Mesodermal cell (in vitro differentiated cells): Measurements from ENCODE around the gene KIF26B.

ENCODE experiments used
- H3K27ac ChIP-seq: 2 replicates; pipeline ENCODE4 v1.7.0; 2013; ENCODE audit warnings: mild to moderate bottlenecking, low read depth, low read length, moderate library complexity; ENCODE audit not compliant: severe bottlenecking
- H3K36me3 ChIP-seq: 2 replicates; pipeline ENCODE4 v1.7.1; 2013; ENCODE audit warnings: mild to moderate bottlenecking, low read length, moderate library complexity; ENCODE audit not compliant: control insufficient read depth, insufficient read depth
- H3K4me1 ChIP-seq: one replicate; pipeline ENCODE4 v1.7.1; 2013; ENCODE audit warnings: mild to moderate bottlenecking, low read length; ENCODE audit not compliant: insufficient read depth, control insufficient read depth, poor library complexity, severe bottlenecking
- H3K4me3 ChIP-seq: 2 replicates; pipeline ENCODE4 v1.7.0; 2013; ENCODE audit warnings: low read length, control low read depth, mild to moderate bottlenecking; ENCODE audit not compliant: insufficient read depth, poor library complexity, severe bottlenecking; ENCODE audit errors: extremely low read depth
- H3K9me3 ChIP-seq: 2 replicates; pipeline ENCODE4 v1.7.1; 2013; ENCODE audit warnings: mild to moderate bottlenecking, low read length, moderate library complexity; ENCODE audit not compliant: control insufficient read depth
- WGBS, 2 experiments: methylation state at CpG; one replicate each; pipeline ENCODE4 v1.1.5; 2013; ENCODE audit warnings: missing lambda C conversion rate in 2 of 2; ENCODE audit not compliant: insufficient coverage in 2 of 2; 5-methylcytosine and 5-hydroxymethylcytosine counted together

Gene KIF26B

GRCh38 chr1:245278846-245279245, 124.1 kb downstream of the KIF26B start:
- H3K36me3 ChIP-seq = no peaks in the 10 kb centered on the region
- 89 to 96% methylated on average over 4 of the region's 4 CpGs for WGBS, 2 experiments
- H3K27ac ChIP-seq = no peak overlapping the region
- no peaks in the 10 kb centered on the region for H3K9me3 ChIP-seq
- H3K4me1 ChIP-seq = no peaks in the 10 kb centered on the region
- H3K4me3 ChIP-seq = no peak overlapping the region

GRCh38 chr1:245279346-245279745, 124.6 kb downstream of the KIF26B start:
- no peaks in the 10 kb centered on the region for H3K9me3 ChIP-seq
- no peaks in the 10 kb centered on the region for H3K4me1 ChIP-seq
- 80% methylated on average over 1 of the region's 4 CpGs; no CpG with 5 or more reads in 1 of the 2 experiments for WGBS, 2 experiments
- H3K36me3 ChIP-seq = no peaks in the 10 kb centered on the region
- no peak overlapping the region for H3K27ac ChIP-seq
- H3K4me3 ChIP-seq = no peak overlapping the region

- 96 to 100% methylated on average over 3 to 12 of the region's 12 CpGs for WGBS, 2 experiments
- H3K9me3 ChIP-seq = no peaks in the 10 kb centered on the region
- H3K36me3 ChIP-seq = no peaks in the 10 kb centered on the region
- H3K27ac ChIP-seq = no peak overlapping the region
- no peak overlapping the region for H3K4me3 ChIP-seq
- H3K4me1 ChIP-seq = no peaks in the 10 kb centered on the region
Measured at GRCh38 chr1:245283001-245283400, 128.2 kb downstream of the KIF26B start.

- 78 to 96% methylated on average over 3 to 4 of the region's 4 CpGs for WGBS, 2 experiments
- H3K4me3 ChIP-seq = no peak overlapping the region
- H3K36me3 ChIP-seq = no peaks in the 10 kb centered on the region
- H3K27ac ChIP-seq = no peak overlapping the region
- H3K9me3 ChIP-seq = no peaks in the 10 kb centered on the region
- peaks cover 6% of the 10 kb centered on the region for H3K4me1 ChIP-seq
Measured at GRCh38 chr1:245285168-245285567, 130.4 kb downstream of the KIF26B start.

GRCh38 chr1:245288796-245289195, 134.0 kb downstream of the KIF26B start:
- H3K4me1 ChIP-seq = peaks cover 6% of the 10 kb centered on the region
- no peaks in the 10 kb centered on the region for H3K9me3 ChIP-seq
- H3K27ac ChIP-seq = peak overlapping the region; percentile 69
- no peaks in the 10 kb centered on the region for H3K36me3 ChIP-seq
- WGBS, 2 experiments = no CpG with 5 or more reads among the region's 1 CpG
- no peak overlapping the region for H3K4me3 ChIP-seq

- WGBS, 2 experiments = 38 to 45% methylated on average over 1 of the region's 1 CpG
- no peaks in the 10 kb centered on the region for H3K9me3 ChIP-seq
- H3K4me1 ChIP-seq = peaks cover 6% of the 10 kb centered on the region
- H3K36me3 ChIP-seq = no peaks in the 10 kb centered on the region
- no peak overlapping the region for H3K4me3 ChIP-seq
- H3K27ac ChIP-seq = peak overlapping the region; percentile 54
Measured at GRCh38 chr1:245290836-245291235, 136.1 kb downstream of the KIF26B start.

GRCh38 chr1:245291351-245291750, 136.6 kb downstream of the KIF26B start:
- Histone ChIP-seq H3K27ac (no peak overlapping the region), H3K36me3 (no peaks in the 10 kb centered on the region), H3K9me3 (no peaks in the 10 kb centered on the region), H3K4me1 (peaks cover 6% of the 10 kb centered on the region), H3K4me3 (no peak overlapping the region)
- 88 to 100% methylated on average over 2 of the region's 4 CpGs for WGBS, 2 experiments

- 87 to 90% methylated on average over 12 to 14 of the region's 14 CpGs for WGBS, 2 experiments
Measured at GRCh38 chr1:245292141-245292540, 137.4 kb downstream of the KIF26B start.

GRCh38 chr1:245292553-245292952, 137.8 kb downstream of the KIF26B start:
- Histone ChIP-seq H3K36me3 (no peaks in the 10 kb centered on the region), H3K27ac (no peak overlapping the region), H3K9me3 (no peaks in the 10 kb centered on the region), H3K4me3 (no peak overlapping the region), H3K4me1 (peaks cover 6% of the 10 kb centered on the region)
- WGBS, 2 experiments = 77 to 82% methylated on average over 4 of the region's 6 CpGs

More at GRCh38 chr1:245292141-245292540, 137.4 kb downstream of the KIF26B start:
- Histone ChIP-seq H3K4me3 (no peak overlapping the region), H3K27ac (no peak overlapping the region), H3K4me1 (peaks cover 6% of the 10 kb centered on the region), H3K9me3 (no peaks in the 10 kb centered on the region), H3K36me3 (no peaks in the 10 kb centered on the region)

GRCh38 chr1:245294020-245294419, 139.2 kb downstream of the KIF26B start:
- Histone ChIP-seq H3K4me1 (no peaks in the 10 kb centered on the region), H3K4me3 (no peak overlapping the region), H3K27ac (no peak overlapping the region), H3K9me3 (no peaks in the 10 kb centered on the region), H3K36me3 (no peaks in the 10 kb centered on the region)
- whole genome bisulfite sequencing, 2 experiments = no CpG with 5 or more reads among the region's 5 CpGs

GRCh38 chr1:245298781-245299180, 144.0 kb downstream of the KIF26B start:
- Histone ChIP-seq H3K4me1 (peaks cover 7% of the 10 kb centered on the region), H3K9me3 (no peaks in the 10 kb centered on the region), H3K27ac (no peak overlapping the region), H3K4me3 (no peak overlapping the region), H3K36me3 (no peaks in the 10 kb centered on the region)
- 88 to 89% methylated on average over 11 to 12 of the region's 12 CpGs for WGBS, 2 experiments
